CD4-positive, CD25-positive, alpha-beta regulatory T cell (primary cell): ENCODE measurements around the gene SLC6A6. TPM values are rescaled to one million over a fixed set of nuclear protein-coding genes. Genes with fewer than 3 reads are reported as not detected.

Experiments
- ATAC-seq, 2 donors: fragments of 150-1000 bp; cut with Tn5 transposase; one replicate each; pipeline ENCODE4 v1.10.0; 2021; ENCODE audit warnings: low read depth in 2 of 2, moderate number of reproducible peaks in 2 of 2, moderate library complexity in 1 of 2
- DNase-seq, 3 donors: peaks; one replicate each; pipeline versions ENCODE4 v3.0.0 to v3.0.0-alpha.2; 2012 to 2022; ENCODE audit warnings: mixed read lengths in 1 of 3
- H3K27ac ChIP-seq: one replicate; pipeline ENCODE4 v1.7.0; 2013; ENCODE audit warnings: mild to moderate bottlenecking, low read length; ENCODE audit not compliant: insufficient read depth, poor library complexity, severe bottlenecking
- H3K27me3 ChIP-seq: one replicate; pipeline ENCODE4 v1.7.0; 2013; ENCODE audit warnings: low read length; ENCODE audit not compliant: control insufficient read depth, insufficient read depth
- H3K36me3 ChIP-seq: one replicate; pipeline ENCODE4 v1.7.0; 2013; ENCODE audit warnings: mild to moderate bottlenecking, low read length, moderate library complexity; ENCODE audit not compliant: control insufficient read depth, insufficient read depth
- H3K4me1 ChIP-seq: 2 replicates; pipeline ENCODE4 v1.7.0; 2013; ENCODE audit warnings: mild to moderate bottlenecking, low read length; ENCODE audit not compliant: insufficient read depth, control insufficient read depth, poor library complexity, severe bottlenecking
- H3K4me3 ChIP-seq: one replicate; pipeline ENCODE4 v1.7.0; 2013; ENCODE audit warnings: low read depth, mild to moderate bottlenecking, low read length, moderate library complexity
- H3K9me3 ChIP-seq, 2 experiments: 1 replicate in 1 of 2; 2 replicates in 1 of 2; pipeline ENCODE4 v1.7.0; 2013; ENCODE audit warnings: low read length in 2 of 2, mild to moderate bottlenecking in 1 of 2, moderate library complexity in 1 of 2; ENCODE audit not compliant: control insufficient read depth in 2 of 2
- H3K27ac Mint-ChIP-seq, 3 donors: one replicate each; pipeline ENCODE4 v1.8.0; 2020 to 2022; ENCODE audit warnings: mild to moderate bottlenecking in 3 of 3, mixed read lengths in 3 of 3, moderate library complexity in 2 of 3
- H3K27me3 Mint-ChIP-seq: one replicate; pipeline ENCODE4 v1.8.0; 2022; ENCODE audit warnings: mild to moderate bottlenecking, mixed read lengths
- H3K36me3 Mint-ChIP-seq: one replicate; pipeline ENCODE4 v1.8.0; 2020; ENCODE audit warnings: mixed read lengths
- H3K4me1 Mint-ChIP-seq, 4 donors: one replicate each; pipeline ENCODE4 v1.8.0; 2020 to 2022; ENCODE audit warnings: mixed read lengths in 4 of 4, mild to moderate bottlenecking in 1 of 4
- H3K4me3 Mint-ChIP-seq, 4 donors: one replicate each; pipeline ENCODE4 v1.8.0; 2020 to 2022; ENCODE audit warnings: mild to moderate bottlenecking in 4 of 4, mixed read lengths in 4 of 4, moderate library complexity in 3 of 4
- H3K9me3 Mint-ChIP-seq, 7 donors: one replicate each; pipeline ENCODE4 v1.8.0; 2020 to 2022; ENCODE audit warnings: mixed read lengths in 7 of 7, mild to moderate bottlenecking in 3 of 7, moderate library complexity in 2 of 7
- polyA plus RNA-seq, 4 donors: library from polyadenylated mRNA; unstranded; fragments of 300-500 nt; fragmentation: Illumina TruSeq; gene quantifications; one replicate each; pipeline ENCODE4 v1.2.3, GENCODE V29; 2021
- total RNA-seq: library from RNA; stranded (reverse); gene quantifications from one replicate; pipeline ENCODE4 v1.2.3, GENCODE V29; 2022

The SLC6A6 gene
- total and polyA plus RNA-seq, 5 donors from 2014 or later, result 6.9 to 73.3 (median 9.1) TPM

DNA sequence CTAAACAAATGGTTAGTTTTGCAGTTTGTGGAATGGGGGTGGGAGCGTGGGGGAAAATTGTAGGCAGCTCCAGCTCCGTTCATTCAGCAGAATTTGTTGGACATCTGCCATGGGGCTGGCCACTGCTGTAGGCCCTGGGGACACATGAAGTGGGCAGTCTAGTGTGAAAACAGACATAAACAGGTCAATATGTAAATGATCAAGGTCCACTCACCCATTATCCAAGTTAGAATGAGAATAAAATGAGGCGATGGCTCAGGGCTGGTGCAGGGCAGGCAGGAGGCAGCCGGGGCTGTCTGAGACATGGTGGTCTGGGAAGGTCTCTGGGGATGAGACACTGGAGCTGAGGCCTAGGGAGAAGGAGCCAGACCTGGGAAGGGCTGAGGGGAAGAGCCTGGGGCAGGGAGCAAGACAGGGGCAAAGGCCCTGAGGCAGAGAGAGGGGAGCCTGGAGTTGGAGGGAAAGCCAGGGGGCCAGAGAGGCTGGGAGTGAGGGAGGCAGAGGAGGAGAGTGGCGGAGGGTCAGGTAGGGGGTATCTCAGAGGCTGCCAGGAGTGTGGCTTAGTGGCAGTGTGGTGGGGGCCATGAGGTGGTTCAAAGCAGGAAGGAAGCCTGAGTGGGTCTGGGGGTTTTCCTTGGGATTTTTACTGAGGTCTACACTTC, 6.2 kb upstream of the SLC6A6 start:
- Mint-ChIP-seq H3K9me3 (peaks cover 0 to 1% (median 0%) of the 10 kb centered on the region in 7 donors), H3K27ac (peak overlapping the region in 1 of 3 donors; percentile 58), H3K36me3 (no peaks in the 10 kb centered on the region), H3K4me3 (no peak overlapping the region), H3K4me1 (peaks cover 0 to 18% (median 7%) of the 10 kb centered on the region in 4 donors), H3K27me3 (peaks cover 5% of the 10 kb centered on the region)
- ATAC-seq, result no peak
- no peaks in the 10 kb centered on the region for H3K9me3 ChIP-seq
- H3K36me3 ChIP-seq, result no peaks in the 10 kb centered on the region
- H3K4me3 ChIP-seq, result no peak overlapping the region
- peaks cover 6% of the 10 kb centered on the region for H3K4me1 ChIP-seq
- no peak overlapping the region for H3K27ac ChIP-seq
- H3K27me3 ChIP-seq, result no peaks in the 10 kb centered on the region
- DNase-seq, result no peak

GRCh38 chr3:14397046-14397445, 5.4 kb upstream of the SLC6A6 start:
- Histone ChIP-seq H3K27ac (no peak overlapping the region), H3K36me3 (no peaks in the 10 kb centered on the region), H3K9me3 (no peaks in the 10 kb centered on the region), H3K4me1 (peaks cover 11% of the 10 kb centered on the region), H3K27me3 (no peaks in the 10 kb centered on the region), H3K4me3 (no peak overlapping the region)
- H3K4me1 Mint-ChIP-seq, result peaks cover 6 to 22% (median 8%) of the 10 kb centered on the region in 4 donors
- H3K27me3 Mint-ChIP-seq, result peaks cover 5% of the 10 kb centered on the region
- no peak for DNase-seq
- H3K9me3 Mint-ChIP-seq, result peaks cover 0 to 1% (median 0%) of the 10 kb centered on the region in 7 donors
- no peak for ATAC-seq
- peak overlapping the region; percentile 25 to 32 (median 31) for H3K27ac Mint-ChIP-seq
- peak overlapping the region in 1 of 4 donors; percentile 54 for H3K4me3 Mint-ChIP-seq
- no peaks in the 10 kb centered on the region for H3K36me3 Mint-ChIP-seq

DNA sequence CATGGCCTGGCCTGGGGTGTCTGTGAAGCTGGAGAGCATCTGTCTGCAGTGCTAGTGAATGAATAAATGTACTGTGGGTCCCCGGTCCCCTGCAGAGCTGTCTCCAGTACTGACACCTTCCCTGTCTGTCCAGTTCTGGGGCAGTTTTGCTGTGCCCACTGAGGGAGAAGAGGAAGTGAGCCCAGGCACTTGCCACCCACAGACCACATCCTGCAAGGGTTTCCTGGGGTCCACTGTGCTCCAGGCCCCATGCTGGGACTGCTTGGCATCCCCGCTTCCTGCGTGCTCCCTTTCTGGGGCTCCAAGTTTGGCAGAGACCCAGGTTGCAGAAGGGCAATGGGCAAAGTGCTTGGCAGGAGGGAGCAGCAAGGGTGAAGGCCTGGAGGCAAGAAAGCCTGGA, 4.9 kb upstream of the SLC6A6 start:
- H3K4me1 Mint-ChIP-seq, result peaks cover 6 to 25% (median 9%) of the 10 kb centered on the region in 4 donors
- Histone ChIP-seq H3K27me3 (no peaks in the 10 kb centered on the region), H3K27ac (no peak overlapping the region), H3K4me3 (no peak overlapping the region), H3K4me1 (peaks cover 13% of the 10 kb centered on the region), H3K36me3 (no peaks in the 10 kb centered on the region), H3K9me3 (no peaks in the 10 kb centered on the region)
- peaks cover 0 to 1% (median 0%) of the 10 kb centered on the region in 7 donors for H3K9me3 Mint-ChIP-seq
- H3K27ac Mint-ChIP-seq, result peak overlapping the region; percentile 25 to 32 (median 31)
- DNase-seq (peak in 1 of 3 donors; percentile 33), ATAC-seq (no peak)
- peaks cover 5% of the 10 kb centered on the region for H3K27me3 Mint-ChIP-seq
- no peaks in the 10 kb centered on the region for H3K36me3 Mint-ChIP-seq
- peak overlapping the region in 1 of 4 donors; percentile 54 for H3K4me3 Mint-ChIP-seq

DNA sequence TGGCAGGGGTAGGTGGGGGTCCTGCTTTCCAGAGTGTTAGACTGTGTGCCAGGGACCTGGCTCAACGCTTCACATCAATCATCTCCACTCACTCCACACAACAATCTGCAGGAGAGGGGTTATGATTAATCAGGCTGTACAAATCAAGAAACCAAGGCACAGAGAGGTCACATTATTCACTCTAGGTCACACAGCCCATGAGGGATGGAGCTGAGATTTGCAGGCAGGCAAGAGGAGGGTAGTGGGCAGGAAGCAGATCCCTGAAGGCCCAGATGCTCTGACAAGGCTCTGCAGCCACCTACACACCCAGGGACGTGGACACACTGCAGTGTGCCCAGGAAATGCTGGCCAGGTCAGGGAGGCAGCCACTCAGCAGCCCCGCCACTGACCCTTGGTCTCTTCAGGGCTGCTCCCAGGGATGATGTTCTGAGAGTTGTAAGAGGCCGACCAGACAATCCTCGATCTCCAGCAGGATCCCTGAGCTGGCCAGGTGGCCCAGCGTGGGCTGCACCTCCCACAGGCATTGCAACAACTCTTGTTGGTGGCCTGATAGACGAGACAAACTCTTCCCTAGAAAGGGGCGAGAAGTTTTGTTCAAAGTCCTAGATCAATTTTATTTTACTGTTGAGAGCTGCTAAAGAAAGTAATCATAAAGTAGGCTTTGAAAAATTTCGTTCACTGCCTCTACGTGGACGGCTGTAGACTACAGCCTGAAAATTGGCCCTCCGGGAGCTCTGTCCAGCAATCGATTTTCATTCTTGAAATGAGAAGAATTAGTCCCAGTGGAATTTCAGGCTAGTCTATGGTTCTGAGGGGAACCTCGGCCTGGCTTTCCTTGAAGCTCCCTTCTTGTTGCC, 4.2 kb upstream of the SLC6A6 start:
- peaks cover 5% of the 10 kb centered on the region for H3K27me3 Mint-ChIP-seq
- peak overlapping the region in 2 of 3 donors; percentile 31 to 74 for H3K27ac Mint-ChIP-seq
- H3K4me3 ChIP-seq, result no peak overlapping the region
- H3K4me3 Mint-ChIP-seq, result peak overlapping the region in 1 of 4 donors; percentile 36
- H3K27ac ChIP-seq, result no peak overlapping the region
- peaks cover 6 to 27% (median 11%) of the 10 kb centered on the region in 4 donors for H3K4me1 Mint-ChIP-seq
- H3K9me3 Mint-ChIP-seq, result peaks cover 0 to under 1% (median 0%) of the 10 kb centered on the region in 7 donors
- peaks cover 19% of the 10 kb centered on the region for H3K4me1 ChIP-seq
- DNase-seq (no peak), ATAC-seq (no peak)
- H3K9me3 ChIP-seq, result no peaks in the 10 kb centered on the region
- no peaks in the 10 kb centered on the region for H3K27me3 ChIP-seq
- H3K36me3 ChIP-seq, result no peaks in the 10 kb centered on the region
- H3K36me3 Mint-ChIP-seq, result peaks cover 3% of the 10 kb centered on the region

DNA sequence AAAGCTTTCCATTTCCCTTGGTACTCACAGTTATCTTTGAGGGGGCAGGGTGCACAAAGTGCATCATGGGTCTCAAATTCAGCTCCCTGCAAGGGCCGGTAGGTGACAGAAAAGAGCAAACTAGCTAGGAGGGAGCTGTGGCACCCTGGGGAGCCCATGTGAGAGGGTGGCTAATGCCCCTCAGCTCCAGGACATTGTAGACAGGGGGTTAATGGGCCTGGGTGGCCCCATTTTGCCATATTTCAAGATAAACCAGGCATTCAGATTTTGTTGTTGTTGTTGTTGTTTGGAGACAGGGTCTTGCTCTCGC, 3.7 kb upstream of the SLC6A6 start:
- Mint-ChIP-seq H3K4me3 (peak overlapping the region in 1 of 4 donors; percentile 36), H3K27ac (peak overlapping the region in 1 of 3 donors; percentile 74), H3K9me3 (no peaks in the 10 kb centered on the region), H3K36me3 (peaks cover 5% of the 10 kb centered on the region), H3K27me3 (peaks cover 3% of the 10 kb centered on the region), H3K4me1 (peaks cover 6 to 30% (median 13%) of the 10 kb centered on the region in 4 donors)
- H3K27ac ChIP-seq, result no peak overlapping the region
- H3K27me3 ChIP-seq, result no peaks in the 10 kb centered on the region
- no peak overlapping the region for H3K4me3 ChIP-seq
- peaks cover 25% of the 10 kb centered on the region for H3K4me1 ChIP-seq
- ATAC-seq (no peak), DNase-seq (no peak)
- H3K9me3 ChIP-seq, result no peaks in the 10 kb centered on the region
- H3K36me3 ChIP-seq, result no peaks in the 10 kb centered on the region

DNA sequence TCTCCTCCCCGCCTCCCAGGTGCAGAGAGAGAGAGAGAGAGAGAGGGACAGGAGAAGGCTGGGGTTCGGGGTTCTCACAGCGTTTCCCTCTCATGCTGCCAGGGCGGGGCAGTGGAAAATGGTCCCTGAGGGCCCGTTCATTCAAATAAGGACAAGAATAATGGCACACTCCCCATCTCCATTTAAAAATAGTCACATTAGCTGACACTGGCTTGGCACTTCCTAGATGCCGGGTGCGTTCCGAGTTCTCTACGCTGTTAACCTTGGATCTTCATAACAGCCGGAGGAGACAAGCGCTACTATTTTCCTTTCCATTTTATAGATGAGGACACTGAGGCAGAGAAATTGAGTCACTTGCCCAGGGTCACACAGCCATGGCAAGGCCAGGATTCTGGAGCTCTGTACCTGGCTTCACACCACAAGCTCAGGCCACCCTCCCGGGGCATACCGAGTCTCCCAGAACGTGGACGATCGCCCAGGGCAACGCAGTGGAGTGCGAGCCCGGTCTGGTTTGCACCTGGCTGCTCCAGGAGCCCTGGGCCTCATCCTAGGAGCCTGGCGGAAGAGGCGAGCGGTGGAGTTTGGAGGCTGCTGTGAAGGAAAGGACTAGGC, 608 bp upstream of the SLC6A6 start:
- Histone ChIP-seq H3K9me3 (no peaks in the 10 kb centered on the region), H3K27me3 (no peaks in the 10 kb centered on the region), H3K36me3 (peaks cover 7% of the 10 kb centered on the region), H3K4me1 (peaks cover 54% of the 10 kb centered on the region), H3K4me3 (peak overlapping the region; percentile 55), H3K27ac (peak overlapping the region; percentile 92)
- Mint-ChIP-seq H3K36me3 (peaks cover 10% of the 10 kb centered on the region), H3K9me3 (no peaks in the 10 kb centered on the region), H3K27ac (peak overlapping the region; percentile 79 to 100 (median 96)), H3K27me3 (no peaks in the 10 kb centered on the region), H3K4me1 (peaks cover 16 to 59% (median 36%) of the 10 kb centered on the region in 4 donors), H3K4me3 (peak overlapping the region; percentile 96 to 100 (median 97))
- DNase-seq (no peak), ATAC-seq (no peak)

DNA sequence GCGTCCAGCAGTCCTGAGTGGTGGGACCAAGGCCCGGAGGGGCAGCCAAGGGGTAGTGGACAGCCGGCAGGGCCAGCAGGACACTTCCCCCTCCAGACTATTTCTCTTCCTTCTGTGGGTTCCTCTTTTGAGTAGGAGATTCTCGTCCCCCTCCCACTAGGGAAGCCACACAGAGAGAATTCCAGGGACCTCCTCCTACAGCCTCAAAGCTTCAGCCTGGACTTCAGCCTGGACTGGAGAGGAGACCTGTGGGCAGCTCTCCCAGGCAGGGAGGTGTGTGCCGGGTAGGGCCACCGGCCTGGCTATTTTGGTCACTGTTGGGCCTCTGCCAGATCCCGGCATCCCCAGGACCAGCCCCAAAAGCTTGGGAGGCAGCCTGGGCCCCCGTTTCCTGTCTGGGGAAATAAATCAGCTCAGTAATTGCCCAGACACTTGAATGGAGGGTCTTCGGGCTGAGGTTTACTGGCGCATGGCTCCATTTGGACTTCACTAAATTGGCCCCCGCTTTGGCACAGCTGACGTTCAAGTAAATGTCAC, 1.3 kb downstream of the SLC6A6 start:
- Histone ChIP-seq H3K36me3 (peaks cover 10% of the 10 kb centered on the region), H3K4me3 (peak overlapping the region; percentile 94), H3K9me3 (no peaks in the 10 kb centered on the region), H3K4me1 (peaks cover 53% of the 10 kb centered on the region), H3K27ac (peak overlapping the region; percentile 45), H3K27me3 (no peaks in the 10 kb centered on the region)
- Mint-ChIP-seq H3K27ac (peak overlapping the region in 2 of 3 donors; percentile 97 to 100), H3K4me1 (peaks cover 15 to 64% (median 42%) of the 10 kb centered on the region in 4 donors), H3K27me3 (no peaks in the 10 kb centered on the region), H3K4me3 (peak overlapping the region; percentile 98 to 100 (median 100)), H3K36me3 (peaks cover 16% of the 10 kb centered on the region), H3K9me3 (no peaks in the 10 kb centered on the region)
- DNase-seq (no peak), ATAC-seq (no peak)
